GM12891 (cell line): ENCODE measurements around the gene SRSF4.

ENCODE experiments used
- PAX5 ChIP-seq: IDR thresholded peaks from 2 replicates; pipeline ENCODE4 v1.6.1; 2011; ENCODE audit warnings: low read length, moderate library complexity, mild to moderate bottlenecking; ENCODE audit not compliant: insufficient read depth, severe bottlenecking
- POLR2A ChIP-seq: IDR thresholded peaks from 2 replicates; pipeline ENCODE4 v1.6.1; 2011; ENCODE audit warnings: low read depth, low read length, control low read depth
- POU2F2 ChIP-seq: IDR thresholded peaks from 2 replicates; pipeline ENCODE4 v1.6.1; 2011; ENCODE audit warnings: low read depth, mild to moderate bottlenecking, control low read depth, low read length, moderate library complexity

DNA sequence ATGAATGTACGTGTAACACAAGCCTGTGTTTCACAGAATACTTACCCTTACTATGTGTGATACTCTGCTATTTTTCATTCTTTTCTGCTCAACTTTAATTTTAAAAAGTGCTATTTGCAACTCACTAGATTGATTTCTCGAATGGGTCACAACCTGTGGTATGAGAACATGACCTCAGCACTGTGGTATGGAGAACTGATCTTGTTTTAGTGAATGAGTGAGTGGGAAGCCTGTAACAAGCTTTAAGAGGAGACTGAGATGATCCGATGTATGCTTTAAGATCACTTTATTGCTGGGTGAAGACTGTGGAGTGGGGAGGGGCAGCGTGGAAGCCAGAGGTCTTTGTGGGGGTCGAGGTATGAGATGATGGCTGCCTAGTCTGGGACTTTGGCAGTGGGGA, 27.5 kb upstream of the SRSF4 start:
- no peak for TF ChIP-seq POLR2A
- no peak for TF ChIP-seq POU2F2
- TF ChIP-seq PAX5: no peak
